Measurements from ENCODE around the gene TGFBR2. TPM values are rescaled to one million over a fixed set of nuclear protein-coding genes. Genes with fewer than 3 reads are reported as not detected.

Gene TGFBR2
- total and polyA plus RNA-seq, 4 donors, result 13.9 to 61.2 (median 33.7) TPM

DNA sequence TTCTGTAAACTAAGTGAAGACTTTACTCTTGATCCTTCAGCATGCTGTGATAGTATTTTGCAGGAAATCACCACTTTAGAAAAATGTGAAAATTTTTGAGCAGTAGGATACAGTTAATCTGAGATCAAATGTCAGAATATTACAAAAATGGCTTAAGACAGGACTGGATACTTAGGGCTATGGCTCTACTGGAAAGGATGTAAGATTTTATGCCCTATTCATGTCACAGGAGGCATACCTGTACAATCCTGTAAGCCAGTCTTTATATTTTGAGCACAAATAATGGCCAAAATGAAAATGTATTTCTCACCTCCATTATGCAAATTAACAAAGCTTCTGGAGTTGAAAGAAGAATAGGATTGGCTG lies 8.6 kb upstream of the TGFBR2 start:
- Histone ChIP-seq H3K4me3 (ENCODE audit: low read depth in 1 of 3, low read length in 3 of 3) (no peak overlapping the region), H3K27me3 (ENCODE audit: control insufficient read depth in 4 of 4, insufficient read depth in 4 of 4, low read length in 3 of 4) (no peaks in the 10 kb centered on the region), H3K36me3 (ENCODE audit: control insufficient read depth in 4 of 4, insufficient read depth in 3 of 4, low read depth in 1 of 4, low read length in 3 of 4) (no peaks in the 10 kb centered on the region), H3K9ac (ENCODE audit: low read depth in 1 of 2, low read length in 2 of 2) (peak overlapping the region in 1 of 2 donors; percentile 65), H3K9me3 (ENCODE audit: control insufficient read depth in 4 of 4, low read length in 3 of 4) (no peaks in the 10 kb centered on the region), H3K4me1 (ENCODE audit: control insufficient read depth in 4 of 4, insufficient read depth in 4 of 4, low read length in 3 of 4) (peaks cover 2 to 13% (median 9%) of the 10 kb centered on the region in 4 donors), H3K27ac (ENCODE audit: low read depth in 1 of 2, low read length in 2 of 2) (peak overlapping the region; percentile 69 to 80)
- TF ChIP-seq TAF1 (conservative IDR thresholded peaks at IDR 0.05), result no peak
- no peak for TF ChIP-seq FOXA1 (IDR thresholded peaks at IDR 0.05)
- no peak for TF ChIP-seq EGR1 (IDR thresholded peaks at IDR 0.05; ENCODE audit: low read depth in 2 of 2)
- TF ChIP-seq, protein P1, sequence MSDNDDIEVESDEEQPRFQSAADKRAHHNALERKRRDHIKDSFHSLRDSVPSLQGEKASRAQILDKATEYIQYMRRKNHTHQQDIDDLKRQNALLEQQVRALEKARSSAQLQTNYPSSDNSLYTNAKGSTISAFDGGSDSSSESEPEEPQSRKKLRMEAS (IDR thresholded peaks at IDR 0.05), result no peak
- no peak for TF ChIP-seq HNF4A (conservative IDR thresholded peaks at IDR 0.05)
- TF ChIP-seq GABPA (IDR thresholded peaks at IDR 0.05 in 1 of 2, conservative IDR thresholded peaks at IDR 0.05 in 1 of 2), result no peak
- no peak for TF ChIP-seq HNF4G (IDR thresholded peaks at IDR 0.05)
- TF ChIP-seq, protein P2, sequence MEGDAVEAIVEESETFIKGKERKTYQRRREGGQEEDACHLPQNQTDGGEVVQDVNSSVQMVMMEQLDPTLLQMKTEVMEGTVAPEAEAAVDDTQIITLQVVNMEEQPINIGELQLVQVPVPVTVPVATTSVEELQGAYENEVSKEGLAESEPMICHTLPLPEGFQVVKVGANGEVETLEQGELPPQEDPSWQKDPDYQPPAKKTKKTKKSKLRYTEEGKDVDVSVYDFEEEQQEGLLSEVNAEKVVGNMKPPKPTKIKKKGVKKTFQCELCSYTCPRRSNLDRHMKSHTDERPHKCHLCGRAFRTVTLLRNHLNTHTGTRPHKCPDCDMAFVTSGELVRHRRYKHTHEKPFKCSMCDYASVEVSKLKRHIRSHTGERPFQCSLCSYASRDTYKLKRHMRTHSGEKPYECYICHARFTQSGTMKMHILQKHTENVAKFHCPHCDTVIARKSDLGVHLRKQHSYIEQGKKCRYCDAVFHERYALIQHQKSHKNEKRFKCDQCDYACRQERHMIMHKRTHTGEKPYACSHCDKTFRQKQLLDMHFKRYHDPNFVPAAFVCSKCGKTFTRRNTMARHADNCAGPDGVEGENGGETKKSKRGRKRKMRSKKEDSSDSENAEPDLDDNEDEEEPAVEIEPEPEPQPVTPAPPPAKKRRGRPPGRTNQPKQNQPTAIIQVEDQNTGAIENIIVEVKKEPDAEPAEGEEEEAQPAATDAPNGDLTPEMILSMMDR (IDR thresholded peaks at IDR 0.05; ENCODE audit: low read depth, low read length, missing input control), result no peak
- TF ChIP-seq, protein P3, sequence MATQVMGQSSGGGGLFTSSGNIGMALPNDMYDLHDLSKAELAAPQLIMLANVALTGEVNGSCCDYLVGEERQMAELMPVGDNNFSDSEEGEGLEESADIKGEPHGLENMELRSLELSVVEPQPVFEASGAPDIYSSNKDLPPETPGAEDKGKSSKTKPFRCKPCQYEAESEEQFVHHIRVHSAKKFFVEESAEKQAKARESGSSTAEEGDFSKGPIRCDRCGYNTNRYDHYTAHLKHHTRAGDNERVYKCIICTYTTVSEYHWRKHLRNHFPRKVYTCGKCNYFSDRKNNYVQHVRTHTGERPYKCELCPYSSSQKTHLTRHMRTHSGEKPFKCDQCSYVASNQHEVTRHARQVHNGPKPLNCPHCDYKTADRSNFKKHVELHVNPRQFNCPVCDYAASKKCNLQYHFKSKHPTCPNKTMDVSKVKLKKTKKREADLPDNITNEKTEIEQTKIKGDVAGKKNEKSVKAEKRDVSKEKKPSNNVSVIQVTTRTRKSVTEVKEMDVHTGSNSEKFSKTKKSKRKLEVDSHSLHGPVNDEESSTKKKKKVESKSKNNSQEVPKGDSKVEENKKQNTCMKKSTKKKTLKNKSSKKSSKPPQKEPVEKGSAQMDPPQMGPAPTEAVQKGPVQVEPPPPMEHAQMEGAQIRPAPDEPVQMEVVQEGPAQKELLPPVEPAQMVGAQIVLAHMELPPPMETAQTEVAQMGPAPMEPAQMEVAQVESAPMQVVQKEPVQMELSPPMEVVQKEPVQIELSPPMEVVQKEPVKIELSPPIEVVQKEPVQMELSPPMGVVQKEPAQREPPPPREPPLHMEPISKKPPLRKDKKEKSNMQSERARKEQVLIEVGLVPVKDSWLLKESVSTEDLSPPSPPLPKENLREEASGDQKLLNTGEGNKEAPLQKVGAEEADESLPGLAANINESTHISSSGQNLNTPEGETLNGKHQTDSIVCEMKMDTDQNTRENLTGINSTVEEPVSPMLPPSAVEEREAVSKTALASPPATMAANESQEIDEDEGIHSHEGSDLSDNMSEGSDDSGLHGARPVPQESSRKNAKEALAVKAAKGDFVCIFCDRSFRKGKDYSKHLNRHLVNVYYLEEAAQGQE (IDR thresholded peaks at IDR 0.05), result no peak
- DNase-seq (ENCODE audit: low spot score), result no peak

DNA sequence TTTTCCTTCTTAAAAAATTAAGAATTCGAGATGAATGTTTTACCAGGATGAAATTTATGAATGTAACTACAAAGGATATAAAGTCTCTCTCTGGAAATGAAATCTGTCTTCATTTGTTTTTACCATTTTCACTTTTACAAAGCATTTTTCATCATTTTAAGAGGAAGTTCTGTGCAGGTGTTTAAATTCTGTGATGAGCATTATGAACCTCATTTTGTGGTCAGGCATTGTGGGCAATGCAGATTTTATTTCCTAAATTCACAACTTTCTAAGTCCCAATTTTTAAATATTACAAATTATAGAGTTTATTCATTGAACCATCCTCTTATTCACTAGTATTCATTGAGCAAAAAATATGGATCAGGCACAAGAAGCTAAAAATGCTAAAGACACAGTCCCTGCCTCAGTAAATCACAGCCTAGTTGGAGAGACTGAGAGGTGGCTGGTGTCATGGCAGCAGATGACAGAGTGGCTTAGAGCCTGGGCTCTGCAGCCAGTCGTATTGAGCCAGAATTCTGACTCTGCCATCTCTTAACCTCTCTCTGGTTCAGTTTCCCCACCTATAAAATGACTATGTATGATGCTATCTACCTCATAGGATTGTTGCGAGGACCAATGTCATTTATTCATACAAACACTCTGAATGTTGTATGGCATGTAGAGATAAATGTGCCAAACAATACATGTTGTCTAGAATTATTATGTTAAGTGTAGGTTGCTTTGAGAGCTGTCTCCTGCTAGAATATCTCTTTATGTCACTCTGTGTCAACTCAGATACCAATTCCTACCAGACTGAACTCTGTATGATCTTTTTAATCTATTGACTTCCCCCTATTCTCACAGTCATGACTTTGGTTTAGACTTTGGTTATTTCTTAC lies 7.5 kb upstream of the TGFBR2 start:
- H3K4me1 ChIP-seq (ENCODE audit: control insufficient read depth in 4 of 4, insufficient read depth in 4 of 4, low read length in 3 of 4), result peaks cover 2 to 13% (median 9%) of the 10 kb centered on the region in 4 donors
- no peak for DNase-seq (ENCODE audit: low spot score)
- no peaks in the 10 kb centered on the region for H3K27me3 ChIP-seq (ENCODE audit: control insufficient read depth in 4 of 4, insufficient read depth in 4 of 4, low read length in 3 of 4)
- no peak overlapping the region for H3K9ac ChIP-seq (ENCODE audit: low read depth in 1 of 2, low read length in 2 of 2)
- no peaks in the 10 kb centered on the region for H3K9me3 ChIP-seq (ENCODE audit: control insufficient read depth in 4 of 4, low read length in 3 of 4)
- TF ChIP-seq FOXA2 (IDR thresholded peaks at IDR 0.05), result no peak
- TF ChIP-seq YY1 (IDR thresholded peaks at IDR 0.05), result no peak
- H3K4me3 ChIP-seq (ENCODE audit: low read depth in 1 of 3, low read length in 3 of 3), result no peak overlapping the region
- H3K36me3 ChIP-seq (ENCODE audit: control insufficient read depth in 4 of 4, insufficient read depth in 3 of 4, low read depth in 1 of 4, low read length in 3 of 4), result no peaks in the 10 kb centered on the region
- no peak overlapping the region for H3K27ac ChIP-seq (ENCODE audit: low read depth in 1 of 2, low read length in 2 of 2)
- 95% methylated on average over 3 of the region's 3 CpGs for WGBS

DNA sequence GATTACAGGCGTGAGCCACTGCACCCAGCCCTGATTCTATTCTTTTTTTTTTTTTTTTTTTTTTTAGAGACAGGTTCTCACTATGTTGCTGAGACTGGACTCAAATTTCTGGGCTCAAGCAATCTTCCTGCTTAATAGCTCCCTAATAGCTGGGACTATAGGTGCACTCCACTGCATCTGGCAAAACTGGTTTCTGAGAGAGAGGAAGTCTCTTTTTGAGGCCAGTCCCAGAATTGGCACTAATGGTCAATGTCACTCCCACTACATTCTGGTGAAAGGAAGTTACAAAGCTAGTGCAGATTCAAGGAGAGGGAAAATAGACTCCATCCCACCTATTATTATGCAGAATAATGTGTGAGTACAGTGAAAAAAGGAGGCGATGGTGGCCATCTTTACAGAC lies 5.8 kb upstream of the TGFBR2 start:
- Histone ChIP-seq H3K27ac (ENCODE audit: low read depth in 1 of 2, low read length in 2 of 2) (no peak overlapping the region), H3K9ac (ENCODE audit: low read depth in 1 of 2, low read length in 2 of 2) (no peak overlapping the region), H3K27me3 (ENCODE audit: control insufficient read depth in 4 of 4, insufficient read depth in 4 of 4, low read length in 3 of 4) (no peaks in the 10 kb centered on the region), H3K36me3 (ENCODE audit: control insufficient read depth in 4 of 4, insufficient read depth in 3 of 4, low read depth in 1 of 4, low read length in 3 of 4) (no peaks in the 10 kb centered on the region), H3K4me1 (ENCODE audit: control insufficient read depth in 4 of 4, insufficient read depth in 4 of 4, low read length in 3 of 4) (peaks cover 3 to 14% (median 10%) of the 10 kb centered on the region in 4 donors), H3K9me3 (ENCODE audit: control insufficient read depth in 4 of 4, low read length in 3 of 4) (no peaks in the 10 kb centered on the region), H3K4me3 (ENCODE audit: low read depth in 1 of 3, low read length in 3 of 3) (no peak overlapping the region)
- 98% methylated on average over 2 of the region's 2 CpGs for WGBS
- no peak for DNase-seq (ENCODE audit: low spot score)
- TF ChIP-seq RXRA (IDR thresholded peaks at IDR 0.05), result no peak
- TF ChIP-seq, protein P4, sequence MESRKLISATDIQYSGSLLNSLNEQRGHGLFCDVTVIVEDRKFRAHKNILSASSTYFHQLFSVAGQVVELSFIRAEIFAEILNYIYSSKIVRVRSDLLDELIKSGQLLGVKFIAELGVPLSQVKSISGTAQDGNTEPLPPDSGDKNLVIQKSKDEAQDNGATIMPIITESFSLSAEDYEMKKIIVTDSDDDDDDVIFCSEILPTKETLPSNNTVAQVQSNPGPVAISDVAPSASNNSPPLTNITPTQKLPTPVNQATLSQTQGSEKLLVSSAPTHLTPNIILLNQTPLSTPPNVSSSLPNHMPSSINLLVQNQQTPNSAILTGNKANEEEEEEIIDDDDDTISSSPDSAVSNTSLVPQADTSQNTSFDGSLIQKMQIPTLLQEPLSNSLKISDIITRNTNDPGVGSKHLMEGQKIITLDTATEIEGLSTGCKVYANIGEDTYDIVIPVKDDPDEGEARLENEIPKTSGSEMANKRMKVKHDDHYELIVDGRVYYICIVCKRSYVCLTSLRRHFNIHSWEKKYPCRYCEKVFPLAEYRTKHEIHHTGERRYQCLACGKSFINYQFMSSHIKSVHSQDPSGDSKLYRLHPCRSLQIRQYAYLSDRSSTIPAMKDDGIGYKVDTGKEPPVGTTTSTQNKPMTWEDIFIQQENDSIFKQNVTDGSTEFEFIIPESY (IDR thresholded peaks at IDR 0.05), result no peak
- TF ChIP-seq, protein P3 (IDR thresholded peaks at IDR 0.05), result no peak
- TF ChIP-seq JUND (IDR thresholded peaks at IDR 0.05), result no peak
- TF ChIP-seq HNF4G (IDR thresholded peaks at IDR 0.05), result no peak
- TF ChIP-seq EGR1 (IDR thresholded peaks at IDR 0.05; ENCODE audit: low read depth in 2 of 2), result no peak
- no peak for TF ChIP-seq RAD21 (IDR thresholded peaks at IDR 0.05)
- TF ChIP-seq, protein P1 (IDR thresholded peaks at IDR 0.05), result no peak
- TF ChIP-seq YY1 (IDR thresholded peaks at IDR 0.05), result no peak
